ENCODE results near the gene TACC2.

Gene TACC2

GRCh38 chr10:122163174-122164022, 174.4 kb downstream of the TACC2 start:
- Histone ChIP-seq H3K4me2 (ENCODE audit: low read length) (no peak overlapping the region), H3K4me3 (ENCODE audit: low read depth, low read length, poor library complexity, severe bottlenecking) (no peak overlapping the region), H4K20me1 (ENCODE audit: insufficient read depth, low read length) (no peaks in the 10 kb centered on the region), H3K79me2 (ENCODE audit: insufficient read depth, low read length) (no peaks in the 10 kb centered on the region), H3K4me1 (ENCODE audit: insufficient read depth, low read length, severe bottlenecking) (no peaks in the 10 kb centered on the region), H2AFZ (ENCODE audit: low read length) (no peak overlapping the region), H3K36me3 (ENCODE audit: insufficient read depth, low read length) (no peaks in the 10 kb centered on the region), H3K9me3 (ENCODE audit: low read length) (no peaks in the 10 kb centered on the region), H3K27me3 (ENCODE audit: insufficient read depth, low read length) (no peaks in the 10 kb centered on the region), H3K9ac (ENCODE audit: low read length) (no peak overlapping the region), H3K9me2 (ENCODE audit: low read depth, low read length) (no peaks in the 10 kb centered on the region), H3K27ac (ENCODE audit: low read depth, low read length, poor library complexity, severe bottlenecking) (no peak overlapping the region), H3F3A (ENCODE audit: insufficient read depth, low read length) (no peaks in the 10 kb centered on the region)
- TF ChIP-seq EZH2 (IDR thresholded peaks at IDR 0.05; ENCODE audit: borderline replicate concordance, low read length) (no peak), CTCF (IDR thresholded peaks at IDR 0.05; ENCODE audit: low read length) (no peak)

- no peak overlapping the region for H3K4me3 ChIP-seq (ENCODE audit: low read depth, low read length, poor library complexity, severe bottlenecking)
- no peaks in the 10 kb centered on the region for H3K9me2 ChIP-seq (ENCODE audit: low read depth, low read length)
- H3K36me3 ChIP-seq (ENCODE audit: insufficient read depth, low read length): no peaks in the 10 kb centered on the region
- no peaks in the 10 kb centered on the region for H3K27me3 ChIP-seq (ENCODE audit: insufficient read depth, low read length)
- no peak overlapping the region for H3K4me2 ChIP-seq (ENCODE audit: low read length)
- no peaks in the 10 kb centered on the region for H3K4me1 ChIP-seq (ENCODE audit: insufficient read depth, low read length, severe bottlenecking)
- no peak for TF ChIP-seq CTCF (IDR thresholded peaks at IDR 0.05; ENCODE audit: low read length)
- TF ChIP-seq EZH2 (IDR thresholded peaks at IDR 0.05; ENCODE audit: borderline replicate concordance, low read length): no peak
- no peak overlapping the region for H2AFZ ChIP-seq (ENCODE audit: low read length)
- H3F3A ChIP-seq (ENCODE audit: insufficient read depth, low read length): no peaks in the 10 kb centered on the region
- no peak overlapping the region for H3K9ac ChIP-seq (ENCODE audit: low read length)
- H4K20me1 ChIP-seq (ENCODE audit: insufficient read depth, low read length): no peaks in the 10 kb centered on the region
- no peaks in the 10 kb centered on the region for H3K79me2 ChIP-seq (ENCODE audit: insufficient read depth, low read length)
- H3K27ac ChIP-seq (ENCODE audit: low read depth, low read length, poor library complexity, severe bottlenecking): no peak overlapping the region
- no peaks in the 10 kb centered on the region for H3K9me3 ChIP-seq (ENCODE audit: low read length)
Measured at GRCh38 chr10:122164023-122164601, 175.1 kb downstream of the TACC2 start.

- TF ChIP-seq EZH2 (IDR thresholded peaks at IDR 0.05; ENCODE audit: borderline replicate concordance, low read length) (no peak), CTCF (IDR thresholded peaks at IDR 0.05; ENCODE audit: low read length) (no peak)
- Histone ChIP-seq H3K79me2 (ENCODE audit: insufficient read depth, low read length) (no peaks in the 10 kb centered on the region), H3K9ac (ENCODE audit: low read length) (no peak overlapping the region), H3K4me1 (ENCODE audit: insufficient read depth, low read length, severe bottlenecking) (no peaks in the 10 kb centered on the region), H2AFZ (ENCODE audit: low read length) (no peak overlapping the region), H3K9me2 (ENCODE audit: low read depth, low read length) (no peaks in the 10 kb centered on the region), H3K4me3 (ENCODE audit: low read depth, low read length, poor library complexity, severe bottlenecking) (no peak overlapping the region), H3F3A (ENCODE audit: insufficient read depth, low read length) (no peaks in the 10 kb centered on the region), H3K4me2 (ENCODE audit: low read length) (no peak overlapping the region), H3K36me3 (ENCODE audit: insufficient read depth, low read length) (no peaks in the 10 kb centered on the region), H4K20me1 (ENCODE audit: insufficient read depth, low read length) (no peaks in the 10 kb centered on the region), H3K9me3 (ENCODE audit: low read length) (no peaks in the 10 kb centered on the region), H3K27ac (ENCODE audit: low read depth, low read length, poor library complexity, severe bottlenecking) (no peak overlapping the region), H3K27me3 (ENCODE audit: insufficient read depth, low read length) (no peaks in the 10 kb centered on the region)
Measured at GRCh38 chr10:122164815-122165483, 176.0 kb downstream of the TACC2 start.
